Parathyroid adenoma (tissue), 2 donors: ENCODE results near the gene RIPOR2.

Source experiments
- H2AFZ ChIP-seq: fragments of 300-600 bp; sonication (generic); one replicate; pipeline ENCODE4 v1.7.0; 2017; ENCODE audit warnings: antibody characterized with exemption, mild to moderate bottlenecking
- H3K27ac ChIP-seq: fragments of 300-600 bp; sonication (generic); one replicate; pipeline ENCODE4 v1.7.0; 2017
- H3K27me3 ChIP-seq: fragments of 300-600 bp; sonication (generic); one replicate; pipeline ENCODE4 v1.7.0; 2017; ENCODE audit warnings: low read length; ENCODE audit not compliant: control insufficient read depth, insufficient read depth
- H3K36me3 ChIP-seq: fragments of 300-600 bp; sonication (generic); one replicate; pipeline ENCODE4 v1.7.0; 2017; ENCODE audit warnings: low read length; ENCODE audit not compliant: control insufficient read depth, insufficient read depth
- H3K4me1 ChIP-seq: fragments of 300-600 bp; sonication (generic); one replicate; pipeline ENCODE4 v1.7.0; 2017; ENCODE audit warnings: control low read depth
- H3K4me2 ChIP-seq: fragments of 300-600 bp; sonication (generic); one replicate; pipeline ENCODE4 v1.7.0; 2017; ENCODE audit warnings: low read length
- H3K4me3 ChIP-seq: fragments of 300-600 bp; sonication (generic); one replicate; pipeline ENCODE4 v1.7.0; 2017; ENCODE audit warnings: low read depth, low read length
- H3K79me2 ChIP-seq: fragments of 300-600 bp; sonication (generic); one replicate; pipeline ENCODE4 v1.7.0; 2017; ENCODE audit warnings: control low read depth
- H3K9ac ChIP-seq: fragments of 300-600 bp; sonication (generic); one replicate; pipeline ENCODE4 v1.7.0; 2017; ENCODE audit warnings: mild to moderate bottlenecking
- H3K9me3 ChIP-seq: fragments of 300-600 bp; sonication (generic); one replicate; pipeline ENCODE4 v1.7.0; 2017; ENCODE audit warnings: low read length; ENCODE audit not compliant: control insufficient read depth
- CTCF ChIP-seq: fragments of 300-600 bp; sonication (generic); IDR thresholded peaks from one replicate; pipeline ENCODE4 v1.7.0; 2017; ENCODE audit warnings: antibody characterized with exemption, mild to moderate bottlenecking
- donor health status: primary hyperparathyroidism.

Gene RIPOR2

GRCh38 chr6:24931296-24931695 is 4.5 kb downstream of the RIPOR2 start:
- no peaks in the 10 kb centered on the region for H3K27me3 ChIP-seq
- no peak overlapping the region for H2AFZ ChIP-seq
- H3K9me3 ChIP-seq, result no peaks in the 10 kb centered on the region
- no peak overlapping the region for H3K4me3 ChIP-seq
- no peak for TF ChIP-seq CTCF
- H3K79me2 ChIP-seq, result no peaks in the 10 kb centered on the region
- no peak overlapping the region for H3K9ac ChIP-seq
- H3K27ac ChIP-seq, result no peak overlapping the region
- no peaks in the 10 kb centered on the region for H3K36me3 ChIP-seq
- no peak overlapping the region for H3K4me2 ChIP-seq
- no peaks in the 10 kb centered on the region for H3K4me1 ChIP-seq

- no peaks in the 10 kb centered on the region for H3K9me3 ChIP-seq
- H3K4me1 ChIP-seq, result no peaks in the 10 kb centered on the region
- no peaks in the 10 kb centered on the region for H3K36me3 ChIP-seq
- H2AFZ ChIP-seq, result no peak overlapping the region
- TF ChIP-seq CTCF, result no peak
- H3K4me2 ChIP-seq, result no peak overlapping the region
- no peak overlapping the region for H3K4me3 ChIP-seq
- no peaks in the 10 kb centered on the region for H3K27me3 ChIP-seq
- no peaks in the 10 kb centered on the region for H3K79me2 ChIP-seq
- H3K9ac ChIP-seq, result no peak overlapping the region
- no peak overlapping the region for H3K27ac ChIP-seq
Observed at GRCh38 chr6:24930431-24930871, 5.3 kb downstream of the RIPOR2 start.

- H3K4me3 ChIP-seq, result no peak overlapping the region
- H3K9ac ChIP-seq, result no peak overlapping the region
- H2AFZ ChIP-seq, result no peak overlapping the region
- no peaks in the 10 kb centered on the region for H3K27me3 ChIP-seq
- H3K36me3 ChIP-seq, result no peaks in the 10 kb centered on the region
- peak overlapping the region; percentile 10 for H3K4me2 ChIP-seq
- H3K79me2 ChIP-seq, result no peaks in the 10 kb centered on the region
- H3K4me1 ChIP-seq, result no peaks in the 10 kb centered on the region
- TF ChIP-seq CTCF, result no peak
- no peaks in the 10 kb centered on the region for H3K9me3 ChIP-seq
- H3K27ac ChIP-seq, result no peak overlapping the region
Observed at GRCh38 chr6:24929242-24929641, 6.5 kb downstream of the RIPOR2 start.

GRCh38 chr6:24927985-24928745 is 7.6 kb downstream of the RIPOR2 start:
- Histone ChIP-seq H2AFZ (no peak overlapping the region), H3K27ac (no peak overlapping the region), H3K9ac (no peak overlapping the region), H3K36me3 (no peaks in the 10 kb centered on the region), H3K27me3 (no peaks in the 10 kb centered on the region), H3K4me1 (no peaks in the 10 kb centered on the region), H3K9me3 (no peaks in the 10 kb centered on the region), H3K79me2 (no peaks in the 10 kb centered on the region), H3K4me3 (no peak overlapping the region), H3K4me2 (no peak overlapping the region)
- no peak for TF ChIP-seq CTCF
